SK-N-SH (cell line): ENCODE measurements around the gene MICAL1.

Source experiments
- ELF1 ChIP-seq: IDR thresholded peaks from 2 replicates; pipeline ENCODE4 v1.4.0; 2012
- EP300 ChIP-seq, 2 experiments: IDR thresholded peaks; 2 replicates each; pipeline versions ENCODE4 v1.4.0 to v1.6.1; 2012; ENCODE audit warnings: borderline replicate concordance in 1 of 2, low read depth in 1 of 2, low read length in 1 of 2
- MEF2A ChIP-seq: IDR thresholded peaks from 2 replicates; pipeline ENCODE4 v1.4.0; 2012; ENCODE audit warnings: low read depth, borderline replicate concordance
- RFX5 ChIP-seq: IDR thresholded peaks from 2 replicates; pipeline ENCODE4 v1.6.1; 2012; ENCODE audit warnings: mild to moderate bottlenecking, improper control_type of control experiment, low read length
- RXRA ChIP-seq: IDR thresholded peaks from 2 replicates; pipeline ENCODE4 v1.4.0; 2012; ENCODE audit warnings: low read depth, mild to moderate bottlenecking, borderline replicate concordance
- SMC3 ChIP-seq: IDR thresholded peaks from 2 replicates; pipeline ENCODE4 v1.6.1; 2012; ENCODE audit warnings: low read depth, low read length, improper control_type of control experiment
- TAF1 ChIP-seq: IDR thresholded peaks from 2 replicates; pipeline ENCODE4 v1.6.1; 2012; ENCODE audit warnings: low read depth, mild to moderate bottlenecking, low read length, moderate library complexity, borderline replicate concordance
- TEAD4 ChIP-seq: IDR thresholded peaks from 2 replicates; pipeline ENCODE4 v1.4.0; 2012; ENCODE audit warnings: mild to moderate bottlenecking, borderline replicate concordance; ENCODE audit not compliant: insufficient read depth
- TF ChIP-seq, protein P1 (sequence below): fragments of 200-600 bp; sonication (generic); IDR thresholded peaks from 2 replicates; pipeline ENCODE4 v1.6.1; 2017; ENCODE audit warnings: antibody characterized with exemption, mild to moderate bottlenecking, moderate library complexity
- TF ChIP-seq, protein P2 (sequence below): IDR thresholded peaks from 2 replicates; pipeline ENCODE4 v1.6.1; 2012; ENCODE audit warnings: mild to moderate bottlenecking, low read depth, low read length, moderate library complexity

DNA sequence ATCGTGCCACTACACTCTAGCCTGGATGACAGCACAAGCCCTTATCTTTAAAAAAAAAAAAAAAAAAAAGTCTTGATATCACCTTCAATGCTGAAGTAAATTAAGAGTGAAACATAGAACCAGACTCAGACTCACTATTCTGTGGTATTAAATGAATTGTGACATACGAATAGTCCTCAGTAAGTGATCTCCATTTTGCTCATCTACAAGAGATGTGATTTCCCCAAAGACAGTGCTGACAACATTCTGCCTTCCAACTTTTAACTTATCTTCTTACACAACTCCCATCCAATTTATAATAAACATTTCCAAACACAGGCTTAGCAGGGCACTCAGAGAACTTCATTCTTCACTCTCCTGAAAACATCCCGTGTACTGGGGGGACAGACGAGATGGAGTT is 19.4 kb upstream of the MICAL1 start:
- TF ChIP-seq TAF1 (no peak), SMC3 (no peak), MEF2A (no peak), TEAD4 (no peak), EP300 (IDR thresholded peaks at IDR 0.05; ENCODE audit: borderline replicate concordance in 1 of 2, low read depth in 1 of 2, low read length in 1 of 2) (no peak), ELF1 (no peak), RFX5 (no peak), RXRA (no peak)
- TF ChIP-seq, protein P1, sequence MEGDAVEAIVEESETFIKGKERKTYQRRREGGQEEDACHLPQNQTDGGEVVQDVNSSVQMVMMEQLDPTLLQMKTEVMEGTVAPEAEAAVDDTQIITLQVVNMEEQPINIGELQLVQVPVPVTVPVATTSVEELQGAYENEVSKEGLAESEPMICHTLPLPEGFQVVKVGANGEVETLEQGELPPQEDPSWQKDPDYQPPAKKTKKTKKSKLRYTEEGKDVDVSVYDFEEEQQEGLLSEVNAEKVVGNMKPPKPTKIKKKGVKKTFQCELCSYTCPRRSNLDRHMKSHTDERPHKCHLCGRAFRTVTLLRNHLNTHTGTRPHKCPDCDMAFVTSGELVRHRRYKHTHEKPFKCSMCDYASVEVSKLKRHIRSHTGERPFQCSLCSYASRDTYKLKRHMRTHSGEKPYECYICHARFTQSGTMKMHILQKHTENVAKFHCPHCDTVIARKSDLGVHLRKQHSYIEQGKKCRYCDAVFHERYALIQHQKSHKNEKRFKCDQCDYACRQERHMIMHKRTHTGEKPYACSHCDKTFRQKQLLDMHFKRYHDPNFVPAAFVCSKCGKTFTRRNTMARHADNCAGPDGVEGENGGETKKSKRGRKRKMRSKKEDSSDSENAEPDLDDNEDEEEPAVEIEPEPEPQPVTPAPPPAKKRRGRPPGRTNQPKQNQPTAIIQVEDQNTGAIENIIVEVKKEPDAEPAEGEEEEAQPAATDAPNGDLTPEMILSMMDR, result no peak
- TF ChIP-seq, protein P2, sequence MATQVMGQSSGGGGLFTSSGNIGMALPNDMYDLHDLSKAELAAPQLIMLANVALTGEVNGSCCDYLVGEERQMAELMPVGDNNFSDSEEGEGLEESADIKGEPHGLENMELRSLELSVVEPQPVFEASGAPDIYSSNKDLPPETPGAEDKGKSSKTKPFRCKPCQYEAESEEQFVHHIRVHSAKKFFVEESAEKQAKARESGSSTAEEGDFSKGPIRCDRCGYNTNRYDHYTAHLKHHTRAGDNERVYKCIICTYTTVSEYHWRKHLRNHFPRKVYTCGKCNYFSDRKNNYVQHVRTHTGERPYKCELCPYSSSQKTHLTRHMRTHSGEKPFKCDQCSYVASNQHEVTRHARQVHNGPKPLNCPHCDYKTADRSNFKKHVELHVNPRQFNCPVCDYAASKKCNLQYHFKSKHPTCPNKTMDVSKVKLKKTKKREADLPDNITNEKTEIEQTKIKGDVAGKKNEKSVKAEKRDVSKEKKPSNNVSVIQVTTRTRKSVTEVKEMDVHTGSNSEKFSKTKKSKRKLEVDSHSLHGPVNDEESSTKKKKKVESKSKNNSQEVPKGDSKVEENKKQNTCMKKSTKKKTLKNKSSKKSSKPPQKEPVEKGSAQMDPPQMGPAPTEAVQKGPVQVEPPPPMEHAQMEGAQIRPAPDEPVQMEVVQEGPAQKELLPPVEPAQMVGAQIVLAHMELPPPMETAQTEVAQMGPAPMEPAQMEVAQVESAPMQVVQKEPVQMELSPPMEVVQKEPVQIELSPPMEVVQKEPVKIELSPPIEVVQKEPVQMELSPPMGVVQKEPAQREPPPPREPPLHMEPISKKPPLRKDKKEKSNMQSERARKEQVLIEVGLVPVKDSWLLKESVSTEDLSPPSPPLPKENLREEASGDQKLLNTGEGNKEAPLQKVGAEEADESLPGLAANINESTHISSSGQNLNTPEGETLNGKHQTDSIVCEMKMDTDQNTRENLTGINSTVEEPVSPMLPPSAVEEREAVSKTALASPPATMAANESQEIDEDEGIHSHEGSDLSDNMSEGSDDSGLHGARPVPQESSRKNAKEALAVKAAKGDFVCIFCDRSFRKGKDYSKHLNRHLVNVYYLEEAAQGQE, result no peak
